ENCODE measurements around the gene SLBP.
"Not testable (repeated sequence)": the region's sequence is repeated elsewhere in the genome, so short reads cannot be mapped to it uniquely, and the experiment has no call there.

SLBP gene

DNA sequence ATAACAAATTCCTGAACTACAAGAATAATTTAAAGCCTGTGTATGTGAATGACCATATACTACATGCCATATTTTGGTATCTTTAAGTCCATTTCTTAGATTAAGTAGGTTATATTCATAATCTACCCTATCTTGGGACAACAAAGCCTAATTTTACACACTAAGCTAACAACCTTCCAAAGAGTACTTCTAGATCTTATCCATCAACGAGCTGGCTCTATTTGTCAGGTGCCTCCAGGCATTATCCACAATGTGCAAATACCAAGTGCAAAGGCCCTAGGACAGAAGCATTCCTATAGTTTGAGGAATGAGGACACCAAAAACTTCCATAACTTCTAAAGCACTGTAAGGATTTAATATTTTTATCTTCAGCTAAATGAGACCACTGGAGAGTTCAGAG, 3.5 kb downstream of the SLBP start:
- ATAC-seq (replicated peaks; ENCODE audit: extremely low read depth, poor library complexity, severe bottlenecking) (no peak), DNase-seq (ENCODE audit: low spot score in 2 of 2) (no peak)
- no peaks in the 10 kb centered on the region for H3K9me3 Mint-ChIP-seq
- no peak overlapping the region for H3K27ac Mint-ChIP-seq (ENCODE audit: low read depth)
- no peak overlapping the region for H3K4me3 Mint-ChIP-seq
- H3K36me3 Mint-ChIP-seq (ENCODE audit: insufficient read depth): peaks cover 43% of the 10 kb centered on the region
- H3K4me1 Mint-ChIP-seq: peaks cover 47% of the 10 kb centered on the region
- no peaks in the 10 kb centered on the region for H3K27me3 Mint-ChIP-seq

- ATAC-seq (replicated peaks; ENCODE audit: extremely low read depth, poor library complexity, severe bottlenecking) (no peak), DNase-seq (ENCODE audit: low spot score in 2 of 2) (no peak)
- H3K9me3 Mint-ChIP-seq: no peaks in the 10 kb centered on the region
- no peak overlapping the region for H3K27ac Mint-ChIP-seq (ENCODE audit: low read depth)
- H3K27me3 Mint-ChIP-seq: no peaks in the 10 kb centered on the region
- peaks cover 48% of the 10 kb centered on the region for H3K4me1 Mint-ChIP-seq
- no peak overlapping the region for H3K4me3 Mint-ChIP-seq
- peaks cover 52% of the 10 kb centered on the region for H3K36me3 Mint-ChIP-seq (ENCODE audit: insufficient read depth)
These were observed 5.8 kb downstream of the SLBP start for GRCh38 chr4:1706358-1706757.

GRCh38 chr4:1705732-1706131, 6.4 kb downstream of the SLBP start:
- Mint-ChIP-seq H3K27ac (ENCODE audit: low read depth) (no peak overlapping the region), H3K36me3 (ENCODE audit: insufficient read depth) (peaks cover 51% of the 10 kb centered on the region), H3K4me3 (no peak overlapping the region), H3K27me3 (no peaks in the 10 kb centered on the region), H3K4me1 (peaks cover 42% of the 10 kb centered on the region), H3K9me3 (no peaks in the 10 kb centered on the region)
- no peak for DNase-seq (ENCODE audit: low spot score in 2 of 2)
- ATAC-seq (replicated peaks; ENCODE audit: extremely low read depth, poor library complexity, severe bottlenecking): no peak

- no peak overlapping the region for H3K27ac Mint-ChIP-seq (ENCODE audit: low read depth)
- H3K9me3 Mint-ChIP-seq: no peaks in the 10 kb centered on the region
- no peaks in the 10 kb centered on the region for H3K27me3 Mint-ChIP-seq
- H3K4me1 Mint-ChIP-seq: peaks cover 23% of the 10 kb centered on the region
- H3K36me3 Mint-ChIP-seq (ENCODE audit: insufficient read depth): peaks cover 59% of the 10 kb centered on the region
- ATAC-seq (replicated peaks; ENCODE audit: extremely low read depth, poor library complexity, severe bottlenecking): no peak
- H3K4me3 Mint-ChIP-seq: no peak overlapping the region
- no peak for DNase-seq (ENCODE audit: low spot score in 2 of 2)
These were observed 8.3 kb downstream of the SLBP start for GRCh38 chr4:1703867-1704266.

DNA sequence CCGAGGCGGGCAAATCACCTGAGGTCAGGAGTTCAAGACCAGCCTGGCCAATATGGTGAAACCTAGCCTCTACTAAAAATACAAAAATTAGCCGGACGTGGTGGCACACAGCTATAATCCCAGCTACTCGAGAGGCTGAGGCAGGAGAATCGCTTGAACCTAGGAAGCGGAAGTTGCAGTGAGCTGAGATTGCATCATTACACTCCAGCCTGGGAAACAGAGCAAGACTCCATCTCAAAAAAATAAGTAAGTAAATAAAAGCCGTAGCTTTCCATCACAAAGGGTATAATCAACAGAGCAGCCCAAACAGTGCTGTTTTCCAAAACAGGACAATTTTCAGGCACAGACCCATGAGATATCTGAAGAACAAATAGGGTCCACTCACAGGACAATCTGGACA, 10.4 kb downstream of the SLBP start:
- ATAC-seq (replicated peaks; ENCODE audit: extremely low read depth, poor library complexity, severe bottlenecking); H3K27me3 Mint-ChIP-seq; H3K4me3 Mint-ChIP-seq; H3K9me3 Mint-ChIP-seq; H3K27ac Mint-ChIP-seq (ENCODE audit: low read depth); DNase-seq (ENCODE audit: low spot score in 2 of 2): not testable (repeated sequence)
- peaks cover 18% of the 10 kb centered on the region for H3K4me1 Mint-ChIP-seq
- H3K36me3 Mint-ChIP-seq (ENCODE audit: insufficient read depth): peaks cover 71% of the 10 kb centered on the region

DNA sequence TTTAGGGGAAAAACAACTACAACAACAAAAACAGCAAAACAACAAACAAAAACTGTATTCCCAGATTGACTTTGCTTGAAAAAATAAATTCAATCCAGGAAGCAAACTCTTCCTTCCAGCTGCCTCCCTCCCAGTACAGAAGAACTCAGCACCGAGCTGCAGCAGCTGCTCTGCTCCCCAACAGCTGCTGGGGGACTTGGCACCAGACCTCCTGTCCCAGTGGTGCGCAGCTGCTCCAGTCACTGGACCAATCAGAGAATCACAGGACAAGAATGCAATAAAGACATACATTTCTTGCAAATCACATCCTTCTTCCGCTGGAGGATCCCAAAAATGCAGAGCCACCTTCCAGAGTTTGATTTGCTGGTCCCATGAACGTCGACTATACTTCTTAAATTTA, 16.2 kb downstream of the SLBP start:
- Mint-ChIP-seq H3K27ac (ENCODE audit: low read depth) (no peak overlapping the region), H3K4me3 (no peak overlapping the region), H3K27me3 (no peaks in the 10 kb centered on the region), H3K9me3 (no peaks in the 10 kb centered on the region), H3K36me3 (ENCODE audit: insufficient read depth) (peaks cover 67% of the 10 kb centered on the region), H3K4me1 (peaks cover 4% of the 10 kb centered on the region)
- no peak for DNase-seq (ENCODE audit: low spot score in 2 of 2)
- no peak for ATAC-seq (replicated peaks; ENCODE audit: extremely low read depth, poor library complexity, severe bottlenecking)

GRCh38 chr4:1693131-1693896, 18.8 kb downstream of the SLBP start:
- peak; percentile 91 for ATAC-seq (replicated peaks; ENCODE audit: extremely low read depth, poor library complexity, severe bottlenecking)
- Mint-ChIP-seq H3K9me3 (no peaks in the 10 kb centered on the region), H3K27ac (ENCODE audit: low read depth) (no peak overlapping the region), H3K4me1 (peaks cover 4% of the 10 kb centered on the region), H3K36me3 (ENCODE audit: insufficient read depth) (peaks cover 50% of the 10 kb centered on the region), H3K4me3 (no peak overlapping the region), H3K27me3 (no peaks in the 10 kb centered on the region)
- DNase-seq (ENCODE audit: low spot score in 2 of 2): peak; percentile 66 to 68

DNA sequence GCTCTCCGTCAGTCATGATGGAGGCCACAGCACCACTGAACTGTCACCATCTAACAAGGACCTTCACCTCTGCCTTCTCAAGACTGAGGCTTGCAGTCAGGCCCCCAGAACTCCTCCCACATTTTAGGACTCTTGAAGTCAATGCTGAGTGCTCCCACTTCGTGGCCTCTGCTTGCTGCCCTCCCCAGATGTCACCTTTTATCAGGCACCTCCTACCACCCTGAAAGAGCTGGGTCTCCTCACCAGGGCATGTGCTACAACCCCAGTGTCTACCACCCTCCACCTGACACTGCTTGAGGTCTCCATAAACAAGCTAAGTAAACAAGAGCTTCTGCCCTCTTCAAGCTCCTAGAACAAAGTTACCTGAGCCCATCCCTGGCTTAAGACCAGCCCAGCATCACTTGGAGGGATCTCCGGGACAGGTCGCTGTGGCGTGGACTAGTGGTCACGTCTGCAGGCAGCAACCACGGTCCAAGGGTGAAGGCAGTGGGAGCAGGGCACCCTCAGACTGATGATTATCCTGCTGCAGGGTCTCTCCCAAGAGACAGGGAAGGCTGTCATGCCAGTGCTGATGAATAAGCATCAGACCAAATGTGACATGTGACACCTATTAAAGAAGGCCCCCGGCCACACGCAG, 20.3 kb downstream of the SLBP start:
- Mint-ChIP-seq H3K36me3 (ENCODE audit: insufficient read depth) (peaks cover 40% of the 10 kb centered on the region), H3K9me3 (no peaks in the 10 kb centered on the region), H3K27me3 (no peaks in the 10 kb centered on the region), H3K4me3 (no peak overlapping the region), H3K4me1 (peaks cover 4% of the 10 kb centered on the region), H3K27ac (ENCODE audit: low read depth) (no peak overlapping the region)
- ATAC-seq (replicated peaks; ENCODE audit: extremely low read depth, poor library complexity, severe bottlenecking) (no peak), DNase-seq (ENCODE audit: low spot score in 2 of 2) (no peak)

DNA sequence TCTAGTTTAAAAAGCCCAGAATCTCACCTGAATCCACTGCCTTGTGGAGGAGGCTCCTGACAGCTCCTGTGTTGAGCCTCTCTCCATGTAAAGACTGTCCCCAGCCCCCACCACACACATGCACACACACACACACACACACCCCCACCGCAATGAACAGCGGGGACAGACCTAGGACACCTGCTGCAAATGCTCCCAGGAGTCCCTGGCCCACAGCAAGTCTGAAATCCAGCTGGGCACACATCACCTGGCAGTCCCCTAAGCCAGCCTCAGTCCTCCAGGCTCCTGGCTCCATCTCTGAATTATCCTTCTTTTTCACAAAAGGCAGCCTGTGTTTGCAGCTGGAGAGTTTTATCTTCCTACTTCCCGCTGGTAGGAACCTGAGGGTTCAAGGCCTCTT, 21.4 kb downstream of the SLBP start:
- no peak for DNase-seq (ENCODE audit: low spot score in 2 of 2)
- no peaks in the 10 kb centered on the region for H3K9me3 Mint-ChIP-seq
- no peak overlapping the region for H3K4me3 Mint-ChIP-seq
- H3K4me1 Mint-ChIP-seq: peaks cover 4% of the 10 kb centered on the region
- no peak for ATAC-seq (replicated peaks; ENCODE audit: extremely low read depth, poor library complexity, severe bottlenecking)
- H3K27me3 Mint-ChIP-seq: no peaks in the 10 kb centered on the region
- H3K36me3 Mint-ChIP-seq (ENCODE audit: insufficient read depth): peaks cover 32% of the 10 kb centered on the region
- H3K27ac Mint-ChIP-seq (ENCODE audit: low read depth): no peak overlapping the region

DNA sequence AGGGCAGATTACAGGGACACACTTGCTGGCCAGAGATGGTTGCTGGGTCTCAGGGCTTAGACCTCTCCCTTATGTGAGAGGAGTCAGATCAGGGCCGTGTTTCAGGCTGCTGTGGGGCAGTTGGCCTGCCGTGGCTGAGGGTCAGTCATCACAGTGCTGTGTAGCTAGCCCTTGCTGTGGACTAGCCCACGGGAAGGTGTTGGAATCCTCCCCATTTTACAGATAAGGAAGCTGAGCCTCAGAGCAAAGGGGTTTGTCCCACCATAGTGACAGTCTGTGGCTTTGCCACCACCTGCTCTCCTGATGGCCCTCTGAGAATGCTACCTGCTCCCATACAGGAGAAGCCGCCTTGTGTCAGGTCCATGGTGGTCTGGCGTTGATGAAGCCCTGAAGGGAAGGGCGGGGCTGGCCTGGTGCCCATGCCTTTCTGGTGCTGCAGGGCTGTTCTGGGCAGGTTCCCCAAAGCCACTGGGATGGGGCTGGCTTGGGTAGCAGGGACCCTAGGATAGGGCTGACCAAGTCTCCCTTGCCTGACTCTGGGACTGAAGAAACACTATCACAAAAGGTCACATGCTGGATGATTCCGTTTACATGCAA, 25.6 kb downstream of the SLBP start:
- Mint-ChIP-seq H3K9me3 (no peaks in the 10 kb centered on the region), H3K4me3 (no peak overlapping the region), H3K36me3 (ENCODE audit: insufficient read depth) (peaks cover 8% of the 10 kb centered on the region), H3K27ac (ENCODE audit: low read depth) (no peak overlapping the region), H3K27me3 (no peaks in the 10 kb centered on the region), H3K4me1 (peaks cover 10% of the 10 kb centered on the region)
- DNase-seq (ENCODE audit: low spot score in 2 of 2) (no peak), ATAC-seq (replicated peaks; ENCODE audit: extremely low read depth, poor library complexity, severe bottlenecking) (no peak)

- Mint-ChIP-seq H3K27ac (ENCODE audit: low read depth) (no peak overlapping the region), H3K4me1 (peaks cover 10% of the 10 kb centered on the region), H3K9me3 (no peaks in the 10 kb centered on the region), H3K36me3 (ENCODE audit: insufficient read depth) (peaks cover 5% of the 10 kb centered on the region), H3K27me3 (no peaks in the 10 kb centered on the region), H3K4me3 (no peak overlapping the region)
- ATAC-seq (replicated peaks; ENCODE audit: extremely low read depth, poor library complexity, severe bottlenecking) (no peak), DNase-seq (ENCODE audit: low spot score in 2 of 2) (no peak)
These were observed 26.6 kb downstream of the SLBP start for GRCh38 chr4:1685235-1686150.

DNA sequence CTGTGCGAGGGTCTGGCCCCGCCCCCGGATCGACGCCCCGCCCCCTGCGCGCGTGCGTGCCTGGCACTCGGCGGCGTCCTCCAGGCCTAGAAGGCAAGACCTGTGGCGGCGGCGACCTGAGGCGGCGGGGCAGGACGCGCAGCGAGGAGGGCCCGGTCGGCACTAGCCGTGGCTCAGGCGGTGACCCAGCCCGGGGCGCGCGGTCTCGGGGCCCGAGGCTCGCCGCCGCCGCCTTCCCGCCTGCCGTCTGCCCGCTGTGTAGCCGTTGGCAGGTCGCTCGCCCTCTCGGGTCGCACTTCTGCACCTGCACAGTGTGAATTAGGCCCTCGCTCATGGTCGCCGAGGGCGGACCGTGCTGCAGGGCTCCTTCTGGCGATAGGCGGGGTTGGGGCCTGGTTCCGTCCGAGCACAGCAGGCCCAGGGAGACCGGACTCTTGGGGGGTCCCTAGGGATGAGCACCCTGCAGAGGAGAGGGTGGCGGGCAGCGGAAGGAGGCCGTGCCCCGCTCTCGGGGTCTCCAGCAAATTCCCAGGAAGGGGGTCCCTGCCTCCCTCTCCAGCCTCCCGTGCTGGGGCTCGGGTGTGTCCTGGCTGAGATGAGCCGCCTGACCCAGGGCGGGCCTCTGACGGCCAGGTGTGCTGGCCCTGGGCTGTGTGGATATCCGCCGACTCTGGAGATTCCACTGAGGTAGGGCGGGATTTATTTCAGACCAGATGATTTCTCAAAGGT, 27.4 kb downstream of the SLBP start:
- DNase-seq (ENCODE audit: low spot score in 2 of 2): peak; percentile 84 to 90
- Mint-ChIP-seq H3K4me3 (peak overlapping the region; percentile 18), H3K36me3 (ENCODE audit: insufficient read depth) (peaks cover 4% of the 10 kb centered on the region), H3K27ac (ENCODE audit: low read depth) (no peak overlapping the region), H3K9me3 (no peaks in the 10 kb centered on the region), H3K4me1 (peaks cover 10% of the 10 kb centered on the region), H3K27me3 (no peaks in the 10 kb centered on the region)
- ATAC-seq (replicated peaks; ENCODE audit: extremely low read depth, poor library complexity, severe bottlenecking): peak; percentile 4
